OCI-LY3 (cell line): ENCODE measurements around the gene CYB5R3.

Source experiments
- EZH2phosphoT487 ChIP-seq: fragments of 200-600 bp; shearing (Covaris generic); IDR thresholded peaks from 2 replicates; pipeline ENCODE4 v1.6.1; 2018; ENCODE audit warnings: antibody characterized with exemption, mixed run types, low read depth
- TF ChIP-seq, protein P1 (sequence below): fragments of 200-600, 300-600 bp; sonication (generic); IDR thresholded peaks from 2 replicates; pipeline ENCODE4 v1.5.1; 2014; ENCODE audit warnings: antibody characterized with exemption, low read length, low read depth

DNA sequence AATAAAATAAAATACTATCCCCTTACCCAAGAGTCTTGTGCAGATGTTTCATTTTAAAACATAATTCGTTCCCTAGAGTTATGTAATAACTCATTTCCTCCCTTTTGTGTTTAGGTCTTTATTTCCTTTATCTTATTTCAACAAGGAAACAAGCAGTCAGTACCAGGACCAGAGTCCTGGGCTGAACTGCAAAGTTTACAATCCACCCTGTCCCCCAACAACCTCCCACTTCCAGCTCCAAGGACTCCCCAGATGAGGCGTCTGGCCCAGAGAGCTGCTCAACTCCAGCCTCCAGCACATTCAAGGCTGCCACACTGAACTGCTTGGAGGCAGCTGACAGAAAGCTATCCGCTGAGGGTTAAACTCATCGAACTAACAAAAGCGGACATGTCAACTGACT lies 39.0 kb downstream of the CYB5R3 start:
- TF ChIP-seq EZH2phosphoT487 = no peak
- TF ChIP-seq, protein P1, sequence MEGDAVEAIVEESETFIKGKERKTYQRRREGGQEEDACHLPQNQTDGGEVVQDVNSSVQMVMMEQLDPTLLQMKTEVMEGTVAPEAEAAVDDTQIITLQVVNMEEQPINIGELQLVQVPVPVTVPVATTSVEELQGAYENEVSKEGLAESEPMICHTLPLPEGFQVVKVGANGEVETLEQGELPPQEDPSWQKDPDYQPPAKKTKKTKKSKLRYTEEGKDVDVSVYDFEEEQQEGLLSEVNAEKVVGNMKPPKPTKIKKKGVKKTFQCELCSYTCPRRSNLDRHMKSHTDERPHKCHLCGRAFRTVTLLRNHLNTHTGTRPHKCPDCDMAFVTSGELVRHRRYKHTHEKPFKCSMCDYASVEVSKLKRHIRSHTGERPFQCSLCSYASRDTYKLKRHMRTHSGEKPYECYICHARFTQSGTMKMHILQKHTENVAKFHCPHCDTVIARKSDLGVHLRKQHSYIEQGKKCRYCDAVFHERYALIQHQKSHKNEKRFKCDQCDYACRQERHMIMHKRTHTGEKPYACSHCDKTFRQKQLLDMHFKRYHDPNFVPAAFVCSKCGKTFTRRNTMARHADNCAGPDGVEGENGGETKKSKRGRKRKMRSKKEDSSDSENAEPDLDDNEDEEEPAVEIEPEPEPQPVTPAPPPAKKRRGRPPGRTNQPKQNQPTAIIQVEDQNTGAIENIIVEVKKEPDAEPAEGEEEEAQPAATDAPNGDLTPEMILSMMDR = no peak
